Panc1 (cell line): ENCODE results near the gene FAM184B. TPM values are rescaled to one million over a fixed set of nuclear protein-coding genes. Genes with fewer than 3 reads are reported as not detected.

Experiments
- ATAC-seq: fragments of 200-7000 bp; cut with Tn5 transposase; 2 replicates; pipeline ENCODE4 v1.9.1; 2020; ENCODE audit warnings: mild to moderate bottlenecking, moderate library complexity
- BruUV-seq: library from RNA; stranded (reverse); fragments of 400-500 nt; replicated peaks from 2 replicates; lab custom pipeline; 2021; lab: Mats Ljungman, UMichigan
- CTCF ChIA-PET: fragments of 300-600 bp; sonication (Branson Sonifier 250); formaldehyde crosslinking; loops from one replicate; lab custom pipeline; 2022; ENCODE audit warnings: antibody characterized with exemption; lab: Charles Lee
- POLR2A ChIA-PET: fragments of 300-600 bp; sonication (Branson Sonifier 250); formaldehyde crosslinking; loops from one replicate; lab custom pipeline; 2022; ENCODE audit warnings: antibody characterized with exemption; lab: Charles Lee
- DNase-seq: peaks from one replicate; pipeline ENCODE4 v3.0.0-alpha.2; 2010; ENCODE audit warnings: low read depth, low spot score
- H3K27ac ChIP-seq: 2 replicates; pipeline ENCODE4 v1.5.1; 2011; ENCODE audit warnings: mild to moderate bottlenecking, low read length, inconsistent platforms
- H3K27me3 ChIP-seq: fragments of 200-500 bp; sonication (Bioruptor generic); 2 replicates; pipeline ENCODE4 v1.6.0; 2014; ENCODE audit warnings: low read length, inconsistent platforms; ENCODE audit not compliant: control insufficient read depth, insufficient read depth
- H3K36me3 ChIP-seq: fragments of 200-500 bp; sonication (Bioruptor generic); 2 replicates; pipeline ENCODE4 v1.5.1; 2014; ENCODE audit warnings: inconsistent platforms, mild to moderate bottlenecking, low read length, moderate library complexity; ENCODE audit not compliant: control insufficient read depth, insufficient read depth
- H3K4me1 ChIP-seq: 2 replicates; pipeline ENCODE4 v1.5.1; 2011; ENCODE audit warnings: inconsistent platforms, mild to moderate bottlenecking, low read length, moderate library complexity; ENCODE audit not compliant: control insufficient read depth, insufficient read depth
- H3K4me3 ChIP-seq, 2 experiments: 2 replicates each; pipeline ENCODE4 v1.5.1; 2011 to 2012; ENCODE audit warnings: low read depth in 2 of 2, low read length in 2 of 2, mild to moderate bottlenecking in 2 of 2, inconsistent platforms in 1 of 2, moderate library complexity in 1 of 2
- H3K9me3 ChIP-seq: fragments of 200-500 bp; sonication (Bioruptor generic); 2 replicates; pipeline ENCODE4 v1.5.1; 2014; ENCODE audit warnings: low read depth, mild to moderate bottlenecking, inconsistent platforms, low read length, moderate library complexity; ENCODE audit not compliant: control insufficient read depth, insufficient read depth
- CTCF ChIP-seq: fragments of 450-650 bp; IDR thresholded peaks from 2 replicates; pipeline ENCODE4 v1.5.1; 2017; ENCODE audit warnings: mild to moderate bottlenecking
- POLR2AphosphoS5 ChIP-seq: IDR thresholded peaks from 2 replicates; pipeline ENCODE4 v1.6.1; 2012; ENCODE audit warnings: mild to moderate bottlenecking, low read depth, low read length, moderate library complexity
- REST ChIP-seq, 2 experiments: IDR thresholded peaks; 2 replicates each; pipeline ENCODE4 v1.6.1; 2011 to 2012; ENCODE audit warnings: low read depth in 2 of 2, control low read depth in 1 of 2, low read length in 1 of 2, mild to moderate bottlenecking in 1 of 2, moderate library complexity in 1 of 2; ENCODE audit not compliant: insufficient read depth in 1 of 2
- SIN3A ChIP-seq: IDR thresholded peaks from 2 replicates; pipeline ENCODE4 v1.6.1; 2012; ENCODE audit warnings: low read depth, mild to moderate bottlenecking, low read length, moderate library complexity, borderline replicate concordance; ENCODE audit not compliant: insufficient read depth
- TCF7L2 ChIP-seq: IDR thresholded peaks from 2 replicates; pipeline ENCODE4 v1.6.1; 2011; ENCODE audit warnings: mild to moderate bottlenecking, low read depth, low read length, inconsistent platforms
- in situ Hi-C: cut with HindIII; loops from 2 replicates; pipeline ENCODE4 v1.10.0; 2016; ENCODE audit warnings: low sequenced_read_pairs, low pct_unique_long_range_greater_than_20kb
- intact Hi-C: fragments of 100-400 bp; cut with micrococcal nuclease; formaldehyde crosslinking; loops from one replicate; pipeline ENCODE4 v1.10.0; 2022; ENCODE audit not compliant: unreplicated experiment
- total RNA-seq: library from RNA; stranded (reverse); gene quantifications from one replicate; pipeline ENCODE4 v1.2.1, GENCODE V29; 2021; ENCODE audit not compliant: unreplicated experiment

FAM184B gene
- total RNA-seq, 1 experiment from 2014 or later = 0.03 TPM

GRCh38 chr4:17722356-17722700 is 59.1 kb downstream of the FAM184B start:
- in situ Hi-C loops (no loop called here), intact Hi-C loops (no loop called here)
- no peaks in the 10 kb centered on the region for H3K4me1 ChIP-seq
- ChIA-PET CTCF (no interaction called here), POLR2A (no interaction called here)
- H3K27ac ChIP-seq = no peak overlapping the region
- H3K9me3 ChIP-seq = no peaks in the 10 kb centered on the region
- H3K4me3 ChIP-seq = no peak overlapping the region
- no peaks in the 10 kb centered on the region for H3K36me3 ChIP-seq
- H3K27me3 ChIP-seq = no peaks in the 10 kb centered on the region
- DNase-seq (no peak), ATAC-seq (no peak)
- BruUV-seq = no TSS peak
- no peak for TF ChIP-seq REST (IDR thresholded peaks at IDR 0.05; ENCODE audit: insufficient read depth in 1 of 2, low read depth in 2 of 2, low read length in 1 of 2)
- TF ChIP-seq SIN3A = no peak
- TF ChIP-seq CTCF = no peak
- no peak for TF ChIP-seq POLR2AphosphoS5
- no peak for TF ChIP-seq TCF7L2

GRCh38 chr4:17721496-17722355 is 59.7 kb downstream of the FAM184B start:
- intact Hi-C loops (no loop called here), in situ Hi-C loops (no loop called here)
- no peak for ATAC-seq
- H3K36me3 ChIP-seq = no peaks in the 10 kb centered on the region
- no peaks in the 10 kb centered on the region for H3K9me3 ChIP-seq
- TF ChIP-seq POLR2AphosphoS5 (no peak), CTCF (no peak), REST (IDR thresholded peaks at IDR 0.05; ENCODE audit: insufficient read depth in 1 of 2, low read depth in 2 of 2, low read length in 1 of 2) (no peak), TCF7L2 (no peak)
- no peak for DNase-seq
- H3K4me3 ChIP-seq = no peak overlapping the region
- POLR2A ChIA-PET = no interaction called here
- no TSS peak for BruUV-seq
- no peak overlapping the region for H3K27ac ChIP-seq
- H3K4me1 ChIP-seq = no peaks in the 10 kb centered on the region
- CTCF ChIA-PET = no interaction called here
- no peaks in the 10 kb centered on the region for H3K27me3 ChIP-seq
